Measurements from ENCODE around the gene FGFR1OP2.

FGFR1OP2 gene

DNA sequence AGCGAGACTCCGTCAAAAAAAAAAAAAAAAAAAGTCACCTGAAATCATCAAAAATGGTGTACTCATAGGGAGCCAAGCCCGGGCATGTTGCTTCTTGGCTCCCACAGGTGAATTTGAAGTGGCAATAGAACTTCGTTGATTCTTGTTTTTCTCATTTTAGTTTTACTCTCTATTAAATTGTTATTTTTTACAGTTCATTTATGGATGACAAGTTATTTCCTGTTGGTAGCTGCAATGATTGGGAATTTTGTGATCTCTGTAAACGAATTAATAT lies 74.6 kb downstream of the FGFR1OP2 start:
- TF ChIP-seq, protein P1, sequence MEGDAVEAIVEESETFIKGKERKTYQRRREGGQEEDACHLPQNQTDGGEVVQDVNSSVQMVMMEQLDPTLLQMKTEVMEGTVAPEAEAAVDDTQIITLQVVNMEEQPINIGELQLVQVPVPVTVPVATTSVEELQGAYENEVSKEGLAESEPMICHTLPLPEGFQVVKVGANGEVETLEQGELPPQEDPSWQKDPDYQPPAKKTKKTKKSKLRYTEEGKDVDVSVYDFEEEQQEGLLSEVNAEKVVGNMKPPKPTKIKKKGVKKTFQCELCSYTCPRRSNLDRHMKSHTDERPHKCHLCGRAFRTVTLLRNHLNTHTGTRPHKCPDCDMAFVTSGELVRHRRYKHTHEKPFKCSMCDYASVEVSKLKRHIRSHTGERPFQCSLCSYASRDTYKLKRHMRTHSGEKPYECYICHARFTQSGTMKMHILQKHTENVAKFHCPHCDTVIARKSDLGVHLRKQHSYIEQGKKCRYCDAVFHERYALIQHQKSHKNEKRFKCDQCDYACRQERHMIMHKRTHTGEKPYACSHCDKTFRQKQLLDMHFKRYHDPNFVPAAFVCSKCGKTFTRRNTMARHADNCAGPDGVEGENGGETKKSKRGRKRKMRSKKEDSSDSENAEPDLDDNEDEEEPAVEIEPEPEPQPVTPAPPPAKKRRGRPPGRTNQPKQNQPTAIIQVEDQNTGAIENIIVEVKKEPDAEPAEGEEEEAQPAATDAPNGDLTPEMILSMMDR (conservative IDR thresholded peaks at IDR 0.05), result no peak
- H3K27ac ChIP-seq, result peak overlapping the region; percentile 87

DNA sequence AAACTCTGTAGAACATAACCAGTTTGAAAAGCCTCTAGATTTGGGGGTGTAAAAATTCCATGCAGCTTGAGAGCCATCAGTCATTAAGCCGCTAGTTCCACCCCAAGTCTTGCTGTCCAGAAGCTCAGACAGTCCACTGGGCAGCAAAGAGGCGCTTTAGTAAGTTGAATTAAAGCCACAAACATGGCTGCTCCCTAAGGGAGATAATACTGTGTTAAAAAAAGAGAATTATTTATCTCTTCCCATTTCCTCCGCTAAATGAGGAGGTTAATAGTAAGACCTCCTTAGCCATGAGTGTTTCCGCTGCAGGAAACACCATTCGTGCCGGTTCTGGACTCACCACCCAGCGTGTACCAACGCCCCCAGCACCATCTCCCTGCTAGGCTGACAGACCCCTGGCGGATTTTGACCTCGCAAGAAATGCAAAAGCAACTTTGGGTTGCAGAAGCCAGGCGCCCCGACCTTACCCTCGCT lies 75.4 kb downstream of the FGFR1OP2 start:
- TF ChIP-seq, protein P1 (conservative IDR thresholded peaks at IDR 0.05), result no peak
- peak overlapping the region; percentile 87 for H3K27ac ChIP-seq

DNA sequence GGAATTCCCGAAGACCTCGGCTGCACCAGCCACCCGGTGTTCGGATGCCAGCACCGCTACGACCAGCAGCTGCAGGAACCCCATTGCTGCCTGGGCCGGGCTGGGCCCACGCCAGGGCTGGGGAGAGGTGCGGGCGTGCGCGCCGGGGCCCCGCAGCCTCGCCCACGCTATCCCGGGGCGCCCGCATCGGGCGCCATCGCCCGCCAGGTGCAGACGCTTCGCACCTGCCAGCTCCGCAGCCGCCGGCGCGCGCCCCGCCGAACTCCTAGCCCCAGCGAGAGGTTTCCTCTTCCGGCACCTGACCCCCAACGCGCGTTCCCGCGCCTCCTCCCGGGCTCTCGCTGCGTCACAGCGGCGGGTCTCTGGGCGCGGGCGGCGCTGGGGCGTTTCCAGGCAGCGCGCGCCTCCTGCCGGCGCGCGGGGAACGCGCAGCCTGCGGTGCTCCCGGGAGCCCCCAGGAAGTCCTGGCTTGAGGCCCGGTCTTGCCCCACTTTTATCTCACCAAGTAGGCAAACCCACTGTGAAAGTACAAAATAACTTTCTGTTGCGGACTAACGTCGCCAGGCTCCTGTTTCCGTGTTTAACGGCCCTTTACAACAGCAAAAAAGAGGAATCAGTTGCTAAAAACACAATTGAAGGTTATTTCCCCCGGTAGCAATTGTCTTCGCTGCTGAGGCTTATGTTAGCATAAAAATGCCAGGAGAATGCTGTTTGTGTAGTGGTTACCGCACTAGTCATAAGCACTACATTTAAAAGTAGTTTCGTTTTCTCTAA lies 76.0 kb downstream of the FGFR1OP2 start, which contains the start of gene TM7SF3:
Gene TM7SF3, minus strand, starts transcription at position 300 of the 774 bp plus-strand sequence. Its CDS starts 216 bp downstream, at position 84.
- H3K27ac ChIP-seq, result peak within 1 kb of the TSS; percentile 87
- TF ChIP-seq, protein P1 (conservative IDR thresholded peaks at IDR 0.05), result peak; percentile 99

DNA sequence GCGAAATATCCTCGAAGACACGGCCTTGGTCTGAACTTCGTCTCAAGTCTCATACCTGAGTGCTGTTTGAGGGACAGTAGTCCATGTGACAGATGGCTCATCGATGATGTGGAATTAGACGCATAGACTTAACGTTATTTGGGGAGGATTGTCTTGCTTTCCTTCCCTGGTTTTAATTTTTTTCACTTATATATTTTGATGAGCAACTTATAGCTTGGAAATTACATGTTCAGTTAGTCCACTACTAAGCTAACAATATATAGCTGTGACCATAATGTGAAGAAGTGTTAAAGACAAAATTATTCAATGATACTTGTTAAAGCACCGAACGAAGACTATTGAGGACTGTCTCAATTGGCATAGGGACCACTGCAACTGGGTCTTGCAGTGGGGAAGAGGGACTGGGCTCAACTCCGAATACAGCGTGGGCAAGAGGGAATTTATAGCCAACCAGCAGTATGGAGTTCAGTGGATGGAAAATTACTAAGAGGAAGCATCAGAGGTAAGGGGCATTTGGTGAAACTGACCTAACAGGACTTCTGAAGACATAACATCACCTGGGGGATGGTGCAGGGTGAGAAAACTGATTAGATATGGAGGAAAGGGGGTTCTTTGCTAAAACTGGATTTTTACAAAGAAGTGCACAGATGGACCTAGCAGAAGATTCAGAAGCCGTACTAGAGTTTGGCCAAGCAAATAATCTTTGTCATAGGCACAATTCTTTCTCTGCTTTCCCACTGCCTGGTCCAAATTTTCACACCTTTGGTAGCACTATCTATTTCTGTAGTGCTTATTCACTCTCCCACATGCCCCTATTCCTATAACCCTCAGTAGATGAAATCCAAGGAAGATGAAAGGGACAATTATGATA lies 76.8 kb downstream of the FGFR1OP2 start:
- TF ChIP-seq, protein P1 (conservative IDR thresholded peaks at IDR 0.05), result no peak
- peak overlapping the region; percentile 87 for H3K27ac ChIP-seq

DNA sequence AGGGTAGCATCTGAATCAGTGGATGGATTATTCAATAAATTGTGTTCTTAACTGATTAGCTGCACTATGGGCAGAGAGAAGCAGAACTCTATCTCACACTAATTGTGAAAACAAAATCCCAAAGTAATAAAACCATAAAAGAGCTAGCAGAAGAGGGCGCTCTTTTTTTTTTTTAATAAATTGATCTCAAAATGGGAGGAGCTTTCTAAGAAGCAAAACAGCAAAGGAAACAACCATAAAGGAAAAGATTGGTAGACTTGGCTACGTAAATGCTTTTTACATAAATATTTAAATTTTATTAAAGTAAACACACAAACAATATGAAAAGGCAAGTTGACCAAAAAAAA lies 77.4 kb downstream of the FGFR1OP2 start:
- peak overlapping the region; percentile 87; the same call in 1 of the 2 replicates for H3K27ac ChIP-seq
- TF ChIP-seq, protein P1 (conservative IDR thresholded peaks at IDR 0.05), result peak; percentile 72

Data from VCaP (cell line).